SU-DHL-6 (cell line): ENCODE results near the gene RAP1GDS1.

Experiments used
- H2AFZ ChIP-seq: fragments of 200-600 bp; sonication (generic); 2 replicates; pipeline ENCODE4 v1.6.1; 2014; ENCODE audit warnings: low read depth, mild to moderate bottlenecking, moderate library complexity, mixed read lengths, antibody characterized with exemption, low read length; ENCODE audit not compliant: severe bottlenecking
- H3F3A ChIP-seq: fragments of 200-600 bp; shearing (Covaris generic); 2 replicates; pipeline ENCODE4 v1.6.0; 2016; ENCODE audit warnings: antibody characterized with exemption, mild to moderate bottlenecking; ENCODE audit not compliant: insufficient read depth
- H3K27ac ChIP-seq: fragments of 200-600 bp; sonication (generic); 2 replicates; pipeline ENCODE4 v1.5.1; 2016; ENCODE audit warnings: low read depth, mild to moderate bottlenecking, low read length, moderate library complexity, mixed read lengths
- H3K27me3 ChIP-seq: fragments of 200-600 bp; sonication (generic), shearing (Covaris generic); 2 replicates; pipeline ENCODE4 v1.6.0; 2014; ENCODE audit warnings: mild to moderate bottlenecking, low read length
- H3K36me3 ChIP-seq: fragments of 200-600 bp; sonication (generic); 2 replicates; pipeline ENCODE4 v1.6.1; 2014; ENCODE audit warnings: mild to moderate bottlenecking, low read length, mixed read lengths
- H3K4me2 ChIP-seq: fragments of 300-600, 200-600 bp; shearing (Covaris generic), sonication (generic); 2 replicates; pipeline ENCODE4 v1.6.0; 2014; ENCODE audit warnings: low read length, low read depth, mild to moderate bottlenecking; ENCODE audit not compliant: poor library complexity, severe bottlenecking
- H3K4me3 ChIP-seq: fragments of 200-600 bp; sonication (generic); 2 replicates; pipeline ENCODE4 v1.5.1; 2014; ENCODE audit warnings: antibody characterized with exemption, low read length, mild to moderate bottlenecking, mixed read lengths; ENCODE audit not compliant: insufficient read depth, poor library complexity, severe bottlenecking
- H3K79me2 ChIP-seq: fragments of 200-600 bp; sonication (generic); 2 replicates; pipeline ENCODE4 v1.6.1; 2014; ENCODE audit warnings: mild to moderate bottlenecking, low read length, moderate library complexity; ENCODE audit not compliant: insufficient read depth
- H3K9ac ChIP-seq: fragments of 200-600 bp; sonication (generic); 2 replicates; pipeline ENCODE4 v1.7.0; 2014; ENCODE audit warnings: mild to moderate bottlenecking, low read length
- H3K9me2 ChIP-seq: fragments of 200-600 bp; sonication (generic); replicated peaks from 2 replicates; pipeline ENCODE4 v1.6.1; 2014; ENCODE audit warnings: low read length; ENCODE audit not compliant: insufficient read depth
- H3K9me3 ChIP-seq: fragments of 200-600 bp; sonication (generic); 2 replicates; pipeline ENCODE4 v1.6.1; 2014; ENCODE audit warnings: low read length, mixed read lengths; ENCODE audit not compliant: insufficient read depth
- H4K20me1 ChIP-seq: fragments of 200-600 bp; sonication (generic); 2 replicates; pipeline ENCODE4 v1.6.1; 2014; ENCODE audit warnings: low read depth, mild to moderate bottlenecking, antibody characterized with exemption, low read length, moderate library complexity, mixed read lengths
- CTCF ChIP-seq: fragments of 200-600 bp; sonication (generic); IDR thresholded peaks from one replicate; pipeline ENCODE4 v1.5.1; 2017; ENCODE audit warnings: antibody characterized with exemption, mild to moderate bottlenecking, low read length, moderate library complexity; ENCODE audit not compliant: insufficient read depth, poor library complexity, severe bottlenecking
- EZH2phosphoT487 ChIP-seq: fragments of 200-600 bp; sonication (generic), shearing (Covaris generic); conservative IDR thresholded peaks from 2 replicates; pipeline ENCODE4 v1.6.1; 2018; ENCODE audit warnings: mild to moderate bottlenecking, antibody characterized with exemption, low read length, moderate library complexity, mixed read lengths

RAP1GDS1 gene

GRCh38 chr4:98470831-98471230 is 209.6 kb downstream of the RAP1GDS1 start:
- H3K4me2 ChIP-seq: no peak overlapping the region
- no peak overlapping the region for H3K27ac ChIP-seq
- H3K27me3 ChIP-seq: no peaks in the 10 kb centered on the region
- no peaks in the 10 kb centered on the region for H3K79me2 ChIP-seq
- no peaks in the 10 kb centered on the region for H3K9me2 ChIP-seq
- H3F3A ChIP-seq: no peaks in the 10 kb centered on the region
- no peaks in the 10 kb centered on the region for H3K9me3 ChIP-seq
- H4K20me1 ChIP-seq: no peaks in the 10 kb centered on the region
- no peak overlapping the region for H2AFZ ChIP-seq
- no peaks in the 10 kb centered on the region for H3K36me3 ChIP-seq
- no peak overlapping the region for H3K4me3 ChIP-seq
- no peak overlapping the region for H3K9ac ChIP-seq
- no peak for TF ChIP-seq CTCF
- no peak for TF ChIP-seq EZH2phosphoT487

DNA sequence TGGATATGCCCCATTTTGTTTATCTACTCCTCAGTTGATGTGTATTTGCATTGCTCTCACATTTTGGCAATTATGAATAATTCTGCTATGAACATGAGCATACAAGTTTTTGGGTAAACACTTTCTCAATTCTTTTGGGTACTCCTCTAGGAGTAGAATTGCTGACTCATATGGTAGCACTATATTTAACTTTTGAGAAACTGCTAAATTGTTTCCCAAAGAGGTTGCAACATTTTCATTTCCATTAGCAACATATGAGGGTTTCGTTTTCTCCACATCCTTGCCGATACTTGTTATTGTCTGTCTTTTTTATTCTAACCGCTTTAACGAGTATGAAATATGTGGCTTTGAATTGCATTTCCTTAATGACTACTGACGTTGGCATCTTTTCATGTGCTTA is 211.9 kb downstream of the RAP1GDS1 start:
- Histone ChIP-seq H2AFZ (no peak overlapping the region), H3K27ac (no peak overlapping the region), H3K9me3 (no peaks in the 10 kb centered on the region), H3F3A (no peaks in the 10 kb centered on the region), H3K36me3 (no peaks in the 10 kb centered on the region), H3K9ac (no peak overlapping the region), H3K4me3 (no peak overlapping the region), H3K4me2 (no peak overlapping the region), H4K20me1 (no peaks in the 10 kb centered on the region), H3K9me2 (no peaks in the 10 kb centered on the region), H3K79me2 (no peaks in the 10 kb centered on the region), H3K27me3 (no peaks in the 10 kb centered on the region)
- TF ChIP-seq EZH2phosphoT487: no peak
- no peak for TF ChIP-seq CTCF

DNA sequence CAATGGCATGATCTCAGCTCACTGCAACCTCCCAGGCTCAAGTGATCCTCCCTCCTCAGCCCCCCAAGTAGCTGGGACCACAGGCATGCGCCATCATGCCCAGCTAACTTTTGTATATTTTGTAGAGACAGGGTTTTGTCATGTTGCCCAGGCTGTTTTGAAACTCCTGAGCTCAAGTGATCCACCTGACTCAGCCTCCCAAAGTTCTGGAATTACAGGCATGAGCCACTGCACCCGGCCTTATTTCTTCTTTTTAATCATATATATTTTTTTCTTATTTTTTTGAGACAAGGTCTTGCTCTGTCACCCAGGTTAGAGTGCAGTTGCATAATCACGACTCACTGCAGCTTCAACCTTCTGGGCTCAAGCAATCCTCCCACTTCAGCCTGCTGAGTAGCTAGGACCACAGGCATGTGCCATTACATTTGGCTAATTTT is 213.2 kb downstream of the RAP1GDS1 start:
- no peak overlapping the region for H3K27ac ChIP-seq
- no peaks in the 10 kb centered on the region for H3K79me2 ChIP-seq
- no peaks in the 10 kb centered on the region for H3K9me3 ChIP-seq
- no peak overlapping the region for H3K4me3 ChIP-seq
- H3K27me3 ChIP-seq: no peaks in the 10 kb centered on the region
- H3K4me2 ChIP-seq: no peak overlapping the region
- TF ChIP-seq EZH2phosphoT487 (no peak), CTCF (no peak)
- no peaks in the 10 kb centered on the region for H3K36me3 ChIP-seq
- H2AFZ ChIP-seq: no peak overlapping the region
- no peaks in the 10 kb centered on the region for H4K20me1 ChIP-seq
- no peaks in the 10 kb centered on the region for H3F3A ChIP-seq
- H3K9ac ChIP-seq: no peak overlapping the region
- no peaks in the 10 kb centered on the region for H3K9me2 ChIP-seq
